HepG2 (cell line): ENCODE results near the gene ARL16. TPM values are rescaled to one million over a fixed set of nuclear protein-coding genes. Genes with fewer than 3 reads are reported as not detected.

Experiments
- HMG20A ChIP-seq: IDR thresholded peaks from 2 replicates; pipeline ENCODE4 v1.6.1; 2016; ENCODE audit warnings: borderline replicate concordance
- HNF4A ChIP-seq: sonication (generic); formaldehyde crosslinking; IDR thresholded peaks from 2 replicates; pipeline ENCODE4 v1.4.0; 2020; ENCODE audit warnings: missing genetic modification reagents
- NFKB2 ChIP-seq: sonication (generic); formaldehyde crosslinking; IDR thresholded peaks from 2 replicates; pipeline ENCODE4 v1.4.0; 2020; ENCODE audit warnings: missing genetic modification reagents, borderline replicate concordance
- ZBTB7B ChIP-seq: sonication (generic); formaldehyde crosslinking; IDR thresholded peaks from 2 replicates; pipeline ENCODE4 v1.4.0; 2020; ENCODE audit warnings: missing genetic modification reagents
- ZNF205 ChIP-seq: IDR thresholded peaks from 2 replicates; pipeline ENCODE4 v1.6.1; 2018; ENCODE audit warnings: missing biosample characterization, missing genetic modification reagents
- ZNF562 ChIP-seq: sonication (generic); formaldehyde crosslinking; IDR thresholded peaks from 2 replicates; pipeline ENCODE4 v1.8.0; 2022; ENCODE audit warnings: missing genetic modification reagents, borderline replicate concordance
- ZNF772 ChIP-seq: sonication (generic); formaldehyde crosslinking; IDR thresholded peaks from 2 replicates; pipeline ENCODE4 v1.5.0; 2020; ENCODE audit warnings: mild to moderate bottlenecking, missing genetic modification reagents
- ZNF788 ChIP-seq: sonication (generic); formaldehyde crosslinking; IDR thresholded peaks from 2 replicates; pipeline ENCODE4 v1.5.0; 2020; ENCODE audit warnings: mild to moderate bottlenecking, missing genetic modification reagents, borderline replicate concordance
- polyA plus RNA-seq, 8 experiments: library from polyadenylated mRNA; depleted of rRNA in 3 of 8; stranded (reverse) in 7 of 8; unstranded in 1 of 8; fragments of >200 nt; fragmentation: Illumina TruSeq in 4 of 8; extraction: Trizol in 4 of 8; gene quantifications; 2 replicates each; pipeline versions ENCODE4 v1.2.1 to v1.2.3, GENCODE V29; 2011 to 2016; ENCODE audit warnings: low read depth in 4 of 8, missing spikeins in 1 of 8, mixed read lengths in 1 of 8; ENCODE audit not compliant: insufficient read depth in 1 of 8
- total RNA-seq, 5 experiments: library from RNA; depleted of rRNA; stranded (reverse); fragments of >200 nt; fragmentation: Illumina TruSeq; extraction: Trizol; gene quantifications; 2 replicates each; pipeline ENCODE4 v1.2.3, GENCODE V29; 2016; ENCODE audit warnings: low read depth in 1 of 5
- TF ChIP-seq, protein P1 (sequence below): sonication (generic); formaldehyde crosslinking; IDR thresholded peaks from 2 replicates; pipeline ENCODE4 v1.8.1; 2023; ENCODE audit warnings: mild to moderate bottlenecking, inconsistent platforms, moderate library complexity, missing genetic modification reagents, borderline replicate concordance
- TF ChIP-seq, protein P2 (sequence below): sonication (generic); formaldehyde crosslinking; IDR thresholded peaks from 2 replicates; pipeline ENCODE4 v1.9.0; 2022; ENCODE audit warnings: missing genetic modification reagents, mild to moderate bottlenecking, borderline replicate concordance
- TF ChIP-seq, protein P3 (sequence below): sonication (generic); formaldehyde crosslinking; IDR thresholded peaks from 2 replicates; pipeline ENCODE4 v1.4.0; 2020; ENCODE audit warnings: missing genetic modification reagents
- TF ChIP-seq, protein P4 (sequence below): sonication (generic); formaldehyde crosslinking; IDR thresholded peaks from 2 replicates; pipeline ENCODE4 v1.4.0; 2020; ENCODE audit warnings: missing genetic modification reagents, borderline replicate concordance
- TF ChIP-seq, protein P5 (sequence below): sonication (generic); formaldehyde crosslinking; IDR thresholded peaks from 2 replicates; pipeline ENCODE4 v1.4.0; 2020; ENCODE audit warnings: missing genetic modification reagents, borderline replicate concordance
- TF ChIP-seq, protein P6 (sequence below): sonication (generic); formaldehyde crosslinking; IDR thresholded peaks from 2 replicates; pipeline ENCODE4 v1.4.0; 2020; ENCODE audit warnings: mild to moderate bottlenecking, missing genetic modification reagents

ARL16 gene
- total and polyA plus RNA-seq, 2 of the 13 experiments (the other 11 are each of a cell fraction or from before 2014, with no cell fraction given), result 20.8 to 30.8 TPM

DNA sequence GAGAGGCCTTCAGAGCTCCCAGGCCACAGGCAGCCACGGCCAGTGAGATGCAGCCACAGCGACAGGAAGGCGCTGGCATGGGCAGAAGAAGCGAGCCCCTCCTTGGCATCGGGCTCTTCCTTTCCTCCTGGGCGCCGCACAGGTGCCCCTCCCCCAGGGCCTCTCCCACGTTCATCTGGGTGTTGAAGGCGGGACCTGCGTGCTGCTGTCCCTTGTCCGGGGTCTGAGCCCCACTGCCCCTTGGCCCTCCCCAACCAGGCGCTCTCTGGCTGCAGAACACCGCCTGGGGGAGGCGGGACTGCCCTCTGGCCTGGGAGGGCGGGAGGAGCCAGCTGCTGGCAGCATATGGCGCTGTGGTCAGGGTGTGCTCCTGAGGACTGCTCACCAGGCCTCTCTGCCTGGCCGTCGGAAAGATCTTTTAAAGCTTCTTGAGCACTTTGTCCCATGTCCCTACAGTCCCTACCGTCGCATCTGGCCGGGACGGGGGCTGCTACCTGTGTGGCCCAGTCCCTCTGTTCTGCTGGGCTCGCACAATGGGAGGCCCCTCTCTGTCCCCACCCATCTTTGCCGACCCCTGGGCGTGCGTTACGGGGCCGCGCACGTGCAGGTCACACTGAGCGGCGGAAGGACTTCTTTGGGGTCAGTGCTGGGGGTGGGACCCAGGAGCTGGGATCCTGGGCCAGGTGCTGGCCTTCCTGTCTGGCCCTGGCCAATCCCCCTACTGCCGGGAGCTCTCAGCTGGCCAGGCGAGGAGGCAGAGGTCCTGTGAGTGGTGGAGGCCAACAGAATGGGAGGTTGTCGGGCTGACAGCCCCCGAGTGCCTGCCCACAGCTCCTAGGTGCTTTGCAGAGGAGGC is 30.2 kb upstream of the ARL16 start (continued):
- TF ChIP-seq, protein P1, sequence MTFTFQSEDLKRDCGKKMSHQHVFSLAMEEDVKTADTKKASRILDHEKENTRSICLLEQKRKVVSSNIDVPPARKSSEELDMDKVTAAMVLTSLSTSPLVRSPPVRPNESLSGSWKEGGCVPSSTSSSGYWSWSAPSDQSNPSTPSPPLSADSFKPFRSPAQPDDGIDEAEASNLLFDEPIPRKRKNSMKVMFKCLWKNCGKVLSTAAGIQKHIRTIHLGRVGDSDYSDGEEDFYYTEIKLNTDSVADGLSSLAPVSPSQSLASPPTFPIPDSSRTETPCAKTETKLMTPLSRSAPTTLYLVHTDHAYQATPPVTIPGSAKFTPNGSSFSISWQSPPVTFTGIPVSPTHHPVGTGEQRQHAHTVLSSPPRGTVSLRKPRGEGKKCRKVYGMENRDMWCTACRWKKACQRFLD (CRISPR knock-in tag), result peak; percentile 89
- peak; percentile 64; the same call in 1 of the 2 replicates for TF ChIP-seq ZNF205 (CRISPR knock-in tag)
- TF ChIP-seq HMG20A (CRISPR knock-in tag), result no peak; the same call in 1 of the 2 replicates
- TF ChIP-seq, protein P2, sequence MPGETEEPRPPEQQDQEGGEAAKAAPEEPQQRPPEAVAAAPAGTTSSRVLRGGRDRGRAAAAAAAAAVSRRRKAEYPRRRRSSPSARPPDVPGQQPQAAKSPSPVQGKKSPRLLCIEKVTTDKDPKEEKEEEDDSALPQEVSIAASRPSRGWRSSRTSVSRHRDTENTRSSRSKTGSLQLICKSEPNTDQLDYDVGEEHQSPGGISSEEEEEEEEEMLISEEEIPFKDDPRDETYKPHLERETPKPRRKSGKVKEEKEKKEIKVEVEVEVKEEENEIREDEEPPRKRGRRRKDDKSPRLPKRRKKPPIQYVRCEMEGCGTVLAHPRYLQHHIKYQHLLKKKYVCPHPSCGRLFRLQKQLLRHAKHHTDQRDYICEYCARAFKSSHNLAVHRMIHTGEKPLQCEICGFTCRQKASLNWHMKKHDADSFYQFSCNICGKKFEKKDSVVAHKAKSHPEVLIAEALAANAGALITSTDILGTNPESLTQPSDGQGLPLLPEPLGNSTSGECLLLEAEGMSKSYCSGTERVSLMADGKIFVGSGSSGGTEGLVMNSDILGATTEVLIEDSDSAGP, result peak; percentile 85; the same call in 1 of the 2 replicates
- peak; percentile 95 for TF ChIP-seq ZBTB7B (CRISPR knock-in tag)
- TF ChIP-seq NFKB2, result peak; percentile 65; the same call in 1 of the 2 replicates
- TF ChIP-seq, protein P3, sequence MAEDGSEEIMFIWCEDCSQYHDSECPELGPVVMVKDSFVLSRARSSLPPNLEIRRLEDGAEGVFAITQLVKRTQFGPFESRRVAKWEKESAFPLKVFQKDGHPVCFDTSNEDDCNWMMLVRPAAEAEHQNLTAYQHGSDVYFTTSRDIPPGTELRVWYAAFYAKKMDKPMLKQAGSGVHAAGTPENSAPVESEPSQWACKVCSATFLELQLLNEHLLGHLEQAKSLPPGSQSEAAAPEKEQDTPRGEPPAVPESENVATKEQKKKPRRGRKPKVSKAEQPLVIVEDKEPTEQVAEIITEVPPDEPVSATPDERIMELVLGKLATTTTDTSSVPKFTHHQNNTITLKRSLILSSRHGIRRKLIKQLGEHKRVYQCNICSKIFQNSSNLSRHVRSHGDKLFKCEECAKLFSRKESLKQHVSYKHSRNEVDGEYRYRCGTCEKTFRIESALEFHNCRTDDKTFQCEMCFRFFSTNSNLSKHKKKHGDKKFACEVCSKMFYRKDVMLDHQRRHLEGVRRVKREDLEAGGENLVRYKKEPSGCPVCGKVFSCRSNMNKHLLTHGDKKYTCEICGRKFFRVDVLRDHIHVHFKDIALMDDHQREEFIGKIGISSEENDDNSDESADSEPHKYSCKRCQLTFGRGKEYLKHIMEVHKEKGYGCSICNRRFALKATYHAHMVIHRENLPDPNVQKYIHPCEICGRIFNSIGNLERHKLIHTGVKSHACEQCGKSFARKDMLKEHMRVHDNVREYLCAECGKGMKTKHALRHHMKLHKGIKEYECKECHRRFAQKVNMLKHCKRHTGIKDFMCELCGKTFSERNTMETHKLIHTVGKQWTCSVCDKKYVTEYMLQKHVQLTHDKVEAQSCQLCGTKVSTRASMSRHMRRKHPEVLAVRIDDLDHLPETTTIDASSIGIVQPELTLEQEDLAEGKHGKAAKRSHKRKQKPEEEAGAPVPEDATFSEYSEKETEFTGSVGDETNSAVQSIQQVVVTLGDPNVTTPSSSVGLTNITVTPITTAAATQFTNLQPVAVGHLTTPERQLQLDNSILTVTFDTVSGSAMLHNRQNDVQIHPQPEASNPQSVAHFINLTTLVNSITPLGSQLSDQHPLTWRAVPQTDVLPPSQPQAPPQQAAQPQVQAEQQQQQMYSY (CRISPR knock-in tag), result no peak
- TF ChIP-seq ZNF788 (CRISPR knock-in tag), result peak; percentile 73
- TF ChIP-seq, protein P4, sequence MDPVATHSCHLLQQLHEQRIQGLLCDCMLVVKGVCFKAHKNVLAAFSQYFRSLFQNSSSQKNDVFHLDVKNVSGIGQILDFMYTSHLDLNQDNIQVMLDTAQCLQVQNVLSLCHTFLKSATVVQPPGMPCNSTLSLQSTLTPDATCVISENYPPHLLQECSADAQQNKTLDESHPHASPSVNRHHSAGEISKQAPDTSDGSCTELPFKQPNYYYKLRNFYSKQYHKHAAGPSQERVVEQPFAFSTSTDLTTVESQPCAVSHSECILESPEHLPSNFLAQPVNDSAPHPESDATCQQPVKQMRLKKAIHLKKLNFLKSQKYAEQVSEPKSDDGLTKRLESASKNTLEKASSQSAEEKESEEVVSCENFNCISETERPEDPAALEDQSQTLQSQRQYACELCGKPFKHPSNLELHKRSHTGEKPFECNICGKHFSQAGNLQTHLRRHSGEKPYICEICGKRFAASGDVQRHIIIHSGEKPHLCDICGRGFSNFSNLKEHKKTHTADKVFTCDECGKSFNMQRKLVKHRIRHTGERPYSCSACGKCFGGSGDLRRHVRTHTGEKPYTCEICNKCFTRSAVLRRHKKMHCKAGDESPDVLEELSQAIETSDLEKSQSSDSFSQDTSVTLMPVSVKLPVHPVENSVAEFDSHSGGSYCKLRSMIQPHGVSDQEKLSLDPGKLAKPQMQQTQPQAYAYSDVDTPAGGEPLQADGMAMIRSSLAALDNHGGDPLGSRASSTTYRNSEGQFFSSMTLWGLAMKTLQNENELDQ (CRISPR knock-in tag), result peak; percentile 68; the same call in 1 of the 2 replicates
- TF ChIP-seq HNF4A, result peak; percentile 73
- TF ChIP-seq, protein P5, sequence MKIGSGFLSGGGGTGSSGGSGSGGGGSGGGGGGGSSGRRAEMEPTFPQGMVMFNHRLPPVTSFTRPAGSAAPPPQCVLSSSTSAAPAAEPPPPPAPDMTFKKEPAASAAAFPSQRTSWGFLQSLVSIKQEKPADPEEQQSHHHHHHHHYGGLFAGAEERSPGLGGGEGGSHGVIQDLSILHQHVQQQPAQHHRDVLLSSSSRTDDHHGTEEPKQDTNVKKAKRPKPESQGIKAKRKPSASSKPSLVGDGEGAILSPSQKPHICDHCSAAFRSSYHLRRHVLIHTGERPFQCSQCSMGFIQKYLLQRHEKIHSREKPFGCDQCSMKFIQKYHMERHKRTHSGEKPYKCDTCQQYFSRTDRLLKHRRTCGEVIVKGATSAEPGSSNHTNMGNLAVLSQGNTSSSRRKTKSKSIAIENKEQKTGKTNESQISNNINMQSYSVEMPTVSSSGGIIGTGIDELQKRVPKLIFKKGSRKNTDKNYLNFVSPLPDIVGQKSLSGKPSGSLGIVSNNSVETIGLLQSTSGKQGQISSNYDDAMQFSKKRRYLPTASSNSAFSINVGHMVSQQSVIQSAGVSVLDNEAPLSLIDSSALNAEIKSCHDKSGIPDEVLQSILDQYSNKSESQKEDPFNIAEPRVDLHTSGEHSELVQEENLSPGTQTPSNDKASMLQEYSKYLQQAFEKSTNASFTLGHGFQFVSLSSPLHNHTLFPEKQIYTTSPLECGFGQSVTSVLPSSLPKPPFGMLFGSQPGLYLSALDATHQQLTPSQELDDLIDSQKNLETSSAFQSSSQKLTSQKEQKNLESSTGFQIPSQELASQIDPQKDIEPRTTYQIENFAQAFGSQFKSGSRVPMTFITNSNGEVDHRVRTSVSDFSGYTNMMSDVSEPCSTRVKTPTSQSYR, result peak; percentile 88; the same call in 1 of the 2 replicates
- TF ChIP-seq, protein P6, sequence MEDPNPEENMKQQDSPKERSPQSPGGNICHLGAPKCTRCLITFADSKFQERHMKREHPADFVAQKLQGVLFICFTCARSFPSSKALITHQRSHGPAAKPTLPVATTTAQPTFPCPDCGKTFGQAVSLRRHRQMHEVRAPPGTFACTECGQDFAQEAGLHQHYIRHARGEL (CRISPR knock-in tag), result peak; percentile 66; the same call in 1 of the 2 replicates
- TF ChIP-seq ZNF562, result no peak
- peak; percentile 88; the same call in 1 of the 2 replicates for TF ChIP-seq ZNF772 (CRISPR knock-in tag)
